AG10803 (cell line): ENCODE data around the gene NUP93.
"Not testable (repeated sequence)": the region's sequence is repeated elsewhere in the genome, so short reads cannot be mapped to it uniquely, and the experiment has no call there.

Experiments used
- DNase-seq: peaks from one replicate; pipeline ENCODE4 v3.0.0; 2010; ENCODE audit warnings: low read depth
- H3K4me3 ChIP-seq: 2 replicates; pipeline ENCODE4 v1.5.1; 2011; ENCODE audit warnings: mild to moderate bottlenecking, low read length, control low read depth
- CTCF ChIP-seq: conservative IDR thresholded peaks from 2 replicates; pipeline ENCODE4 v1.5.1; 2011; ENCODE audit warnings: mild to moderate bottlenecking, low read length, control low read depth, inconsistent platforms

The NUP93 gene

DNA sequence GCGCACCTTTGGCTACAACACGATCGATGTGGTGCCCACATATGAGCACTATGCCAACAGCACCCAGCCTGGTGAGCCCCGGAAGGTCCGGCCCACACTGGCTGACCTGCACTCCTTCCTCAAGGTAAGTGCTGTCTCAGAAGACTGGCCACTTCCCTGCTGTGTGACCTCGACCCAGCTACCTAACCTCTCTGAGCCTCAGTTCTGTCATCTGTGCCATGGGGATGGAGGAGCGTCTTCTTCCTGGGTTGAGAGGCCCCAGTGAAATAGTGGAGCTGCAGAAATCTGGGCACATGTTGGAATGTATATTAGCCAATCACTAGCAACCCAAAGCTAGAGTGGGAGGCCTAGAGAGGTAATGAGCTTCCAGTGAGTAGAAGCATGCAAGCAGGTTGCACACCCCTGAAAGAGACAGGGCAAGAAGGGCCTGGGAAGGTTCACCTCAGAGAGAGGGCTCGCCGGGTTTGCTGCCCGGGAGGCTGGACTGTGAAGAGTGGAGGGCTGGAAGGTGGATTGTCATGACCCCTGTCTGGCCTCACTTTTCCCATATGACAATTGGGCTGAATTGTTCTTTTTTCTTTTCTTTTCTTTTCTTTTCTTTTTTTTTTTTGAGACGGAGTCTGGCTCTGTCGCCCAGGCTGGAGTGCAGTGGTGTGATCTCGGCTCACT, 135.6 kb downstream of the NUP93 start:
- TF ChIP-seq CTCF = no peak
- no peak overlapping the region for H3K4me3 ChIP-seq
- no peak for DNase-seq

- H3K4me3 ChIP-seq = no peak overlapping the region
- peak; percentile 79 for TF ChIP-seq CTCF
- DNase-seq = peak; percentile 75
These were observed 137.3 kb downstream of the NUP93 start for GRCh38 chr16:56866955-56867830.

DNA sequence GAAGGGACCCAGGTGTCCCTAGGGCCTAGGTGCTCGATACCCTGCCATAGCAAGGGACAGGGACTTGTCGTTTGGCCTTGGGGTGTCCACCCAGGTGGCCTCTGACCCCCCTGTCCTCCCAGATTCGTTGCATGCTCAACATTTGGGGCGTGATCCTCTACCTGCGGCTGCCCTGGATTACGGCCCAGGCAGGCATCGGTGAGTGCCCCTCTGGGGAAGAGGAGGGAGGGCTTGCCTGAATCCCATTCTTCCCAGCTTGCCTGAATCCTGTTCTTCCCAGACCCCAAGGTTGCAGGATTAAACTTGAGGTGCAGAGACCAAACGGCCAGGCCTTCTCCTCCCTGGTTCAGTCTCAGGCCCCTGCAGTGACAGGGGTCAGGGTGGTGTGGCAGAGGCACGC, 138.2 kb downstream of the NUP93 start:
- TF ChIP-seq CTCF = no peak
- H3K4me3 ChIP-seq = no peak overlapping the region
- DNase-seq = no peak

DNA sequence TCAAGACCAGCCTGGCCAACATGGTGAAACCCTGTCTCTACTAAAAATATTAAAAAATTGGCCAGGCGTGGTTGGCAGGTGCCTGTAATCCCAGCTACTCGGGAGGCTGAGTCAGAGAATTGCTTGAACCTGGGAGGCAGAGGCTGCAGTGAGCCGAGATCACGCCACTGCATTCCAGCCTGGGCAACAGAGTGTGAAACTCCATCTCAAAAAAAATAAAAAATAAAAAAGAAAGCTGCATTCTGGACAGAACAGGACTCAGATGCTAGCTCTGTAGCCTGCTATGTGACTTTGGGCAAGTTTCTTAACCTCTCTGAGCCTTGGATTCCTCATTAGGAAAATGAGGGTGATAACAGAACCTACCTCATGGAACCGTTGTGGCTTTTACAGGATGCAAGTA, 138.8 kb downstream of the NUP93 start:
- not testable (repeated sequence) for H3K4me3 ChIP-seq, DNase-seq

DNA sequence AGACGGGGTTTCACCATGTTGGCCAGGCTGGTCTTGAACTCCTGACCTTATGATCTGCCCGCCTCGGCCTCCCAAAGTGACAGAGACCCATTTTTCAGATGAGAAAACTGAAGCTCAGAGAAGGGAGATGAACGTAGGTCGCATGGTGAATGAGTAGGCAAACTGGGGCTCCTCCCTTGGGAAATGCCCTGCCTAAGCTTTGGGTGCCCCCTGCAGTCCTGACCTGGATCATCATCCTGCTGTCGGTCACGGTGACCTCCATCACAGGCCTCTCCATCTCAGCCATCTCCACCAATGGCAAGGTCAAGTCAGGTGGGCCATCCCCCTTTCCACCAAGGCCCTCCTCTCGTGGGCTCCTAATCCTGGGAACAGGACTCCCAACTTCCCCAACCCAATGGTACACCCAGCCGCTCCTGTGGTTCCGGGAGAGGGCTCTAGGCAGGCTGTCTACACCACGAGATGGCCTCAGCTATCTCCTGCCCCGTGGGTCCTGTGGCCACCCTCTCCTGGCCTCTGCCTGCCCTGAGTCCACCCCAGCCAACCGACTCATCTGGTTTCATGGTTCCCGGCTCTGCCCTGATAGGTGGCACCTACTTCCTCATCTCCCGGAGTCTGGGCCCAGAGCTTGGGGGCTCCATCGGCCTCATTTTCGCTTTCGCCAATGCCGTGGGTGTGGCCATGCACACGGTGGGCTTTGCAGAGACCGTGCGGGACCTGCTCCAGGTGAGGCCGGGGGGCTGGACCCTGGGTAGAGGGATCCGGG, 139.8 kb downstream of the NUP93 start:
- H3K4me3 ChIP-seq = no peak overlapping the region
- DNase-seq = no peak
- 0 out of 2 replicates have a peak, but pooled peaks have one; percentile 14 for TF ChIP-seq CTCF

DNA sequence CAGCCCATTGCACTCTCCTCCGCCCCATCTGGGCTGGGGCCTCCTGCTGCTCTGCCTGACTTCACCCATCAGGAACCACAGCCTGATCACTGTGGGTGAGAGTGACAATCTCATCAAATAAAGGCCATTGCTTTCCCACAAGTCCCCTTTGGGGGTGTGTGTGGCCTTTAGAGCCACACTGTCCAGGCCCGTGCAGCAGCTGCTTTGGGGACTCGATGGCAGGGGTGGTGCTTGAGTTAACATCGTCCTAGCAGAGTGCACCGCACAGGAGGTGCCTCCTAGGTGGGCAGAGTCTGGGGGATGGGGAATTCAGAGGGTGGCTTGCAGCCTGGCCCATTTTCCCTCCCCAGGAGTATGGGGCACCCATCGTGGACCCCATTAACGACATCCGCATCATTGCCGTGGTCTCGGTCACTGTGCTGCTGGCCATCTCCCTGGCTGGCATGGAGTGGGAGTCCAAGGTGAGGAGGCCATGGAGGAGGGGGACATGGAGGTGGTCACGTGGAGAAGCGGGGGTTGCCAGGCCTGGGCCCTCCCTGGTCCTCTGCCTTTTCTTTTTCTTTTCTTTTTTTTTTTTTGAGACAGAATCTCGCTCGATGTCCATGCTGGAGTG, 140.5 kb downstream of the NUP93 start:
- TF ChIP-seq CTCF = no peak
- no peak for DNase-seq
- no peak overlapping the region for H3K4me3 ChIP-seq

- H3K4me3 ChIP-seq = no peak overlapping the region
- peak; percentile 10; the same call in 1 of the 2 replicates for TF ChIP-seq CTCF
- peak; percentile 59 for DNase-seq
These were observed 141.3 kb downstream of the NUP93 start for GRCh38 chr16:56871172-56871593.
